Keratinocyte (primary cell): ENCODE measurements around the gene HTR2B. TPM values are rescaled to one million over a fixed set of nuclear protein-coding genes. Genes with fewer than 3 reads are reported as not detected.

Experiments used
- DNase-seq: peaks from one replicate; pipeline ENCODE4 v3.0.0-alpha.2; 2011; ENCODE audit warnings: low read depth, missing footprints, low spot score
- FAIRE-seq: peaks from 2 replicates; lab custom pipeline; 2011; peaks lifted over from hg19 to GRCh38; lab: Jason Lieb, UNC
- H2AFZ ChIP-seq: 2 replicates; pipeline ENCODE4 v1.6.0; 2012; ENCODE audit warnings: low read length, control low read depth, inconsistent platforms; ENCODE audit not compliant: control insufficient read depth
- H3K27ac ChIP-seq: 2 replicates; pipeline ENCODE4 v1.5.1; 2011; ENCODE audit warnings: low read length; ENCODE audit not compliant: control insufficient read depth, insufficient read depth
- H3K27me3 ChIP-seq: 3 replicates; pipeline ENCODE4 v1.6.0; 2011; ENCODE audit warnings: low read length; ENCODE audit not compliant: control insufficient read depth, insufficient read depth; ENCODE audit errors: extremely low read depth
- H3K36me3 ChIP-seq, 2 experiments: 2 replicates in 1 of 2; 3 replicates in 1 of 2; pipeline ENCODE4 v1.5.1; 2011; ENCODE audit warnings: low read length in 2 of 2, mild to moderate bottlenecking in 1 of 2; ENCODE audit not compliant: control insufficient read depth in 2 of 2, insufficient read depth in 2 of 2; ENCODE audit errors: extremely low read depth in 1 of 2
- H3K4me1 ChIP-seq: 3 replicates; pipeline ENCODE4 v1.5.1; 2011; ENCODE audit warnings: low read length; ENCODE audit not compliant: control insufficient read depth, insufficient read depth; ENCODE audit errors: extremely low read depth
- H3K4me2 ChIP-seq: 3 replicates; pipeline ENCODE4 v1.6.0; 2011; ENCODE audit warnings: low read depth, low read length; ENCODE audit not compliant: control insufficient read depth, insufficient read depth; ENCODE audit errors: extremely low read depth
- H3K4me3 ChIP-seq, 3 experiments: fragments of 200-600 bp in 1 of 3; sonication (generic) in 1 of 3; 2 replicates in 2 of 3; 3 replicates in 1 of 3; pipeline ENCODE4 v1.5.1; 2011 to 2016; ENCODE audit warnings: low read length in 3 of 3, mild to moderate bottlenecking in 3 of 3, control low read depth in 2 of 3, inconsistent platforms in 1 of 3, low read depth in 1 of 3, mixed read lengths in 1 of 3, mixed run types in 1 of 3, moderate library complexity in 1 of 3; ENCODE audit not compliant: control insufficient read depth in 2 of 3, insufficient read depth in 2 of 3; ENCODE audit errors: extremely low read depth in 1 of 3
- H3K79me2 ChIP-seq: 2 replicates; pipeline ENCODE4 v1.6.0; 2012; ENCODE audit warnings: low read length; ENCODE audit not compliant: control insufficient read depth, insufficient read depth
- H3K9ac ChIP-seq: 3 replicates; pipeline ENCODE4 v1.6.0; 2011; ENCODE audit warnings: low read length; ENCODE audit not compliant: control insufficient read depth, insufficient read depth; ENCODE audit errors: extremely low read depth
- H3K9me1 ChIP-seq: 3 replicates; pipeline ENCODE4 v1.6.0; 2011; ENCODE audit warnings: low read length; ENCODE audit not compliant: control insufficient read depth, insufficient read depth; ENCODE audit errors: extremely low read depth
- H3K9me3 ChIP-seq: 2 replicates; pipeline ENCODE4 v1.5.1; 2012; ENCODE audit warnings: low read depth, low read length; ENCODE audit not compliant: control insufficient read depth
- H4K20me1 ChIP-seq: 3 replicates; pipeline ENCODE4 v1.6.0; 2011; ENCODE audit warnings: low read length; ENCODE audit not compliant: control insufficient read depth, insufficient read depth; ENCODE audit errors: extremely low read depth
- CTCF ChIP-seq, 3 experiments: IDR thresholded peaks in 1 of 3; conservative IDR thresholded peaks in 1 of 3; optimal IDR thresholded peaks in 1 of 3; 2 replicates in 2 of 3; 3 replicates in 1 of 3; pipeline versions ENCODE3 to v1.5.1; 2011; ENCODE audit warnings: low read length in 3 of 3, mild to moderate bottlenecking in 3 of 3, moderate library complexity in 2 of 3, control low read depth in 1 of 3, inconsistent platforms in 1 of 3; ENCODE audit not compliant: insufficient read depth in 2 of 3; ENCODE audit errors: extremely low read depth in 1 of 3
- EZH2 ChIP-seq: IDR thresholded peaks from one replicate; pipeline ENCODE4 v1.6.1; 2012; ENCODE audit warnings: inconsistent platforms, mild to moderate bottlenecking, low read length, moderate library complexity
- dilution Hi-C: fragments of 300-500 bp; cut with MboI; formaldehyde crosslinking; loops from one replicate; pipeline ENCODE4 v1.7.0; 2020; ENCODE audit warnings: low sequenced_read_pairs; ENCODE audit not compliant: extremely low pct_ligation_motif_present
- polyA plus RNA-seq, 5 experiments: library from polyadenylated mRNA; depleted of rRNA in 3 of 5; stranded (reverse) in 3 of 5; stranded (forward) in 1 of 5; unstranded in 1 of 5; fragments of >200 nt; gene quantifications; 1 replicate in 1 of 5; 2 replicates in 3 of 5; 3 replicates in 1 of 5; pipeline versions ENCODE4 v1.2.1 to v1.2.3, GENCODE V29; 2011 to 2012; ENCODE audit warnings: missing spikeins in 2 of 5, low read depth in 1 of 5, low replicate concordance in 1 of 5

HTR2B gene
- polyA plus RNA-seq, 1 donor (not counting 4 experiments of a cell fraction or from before 2014, with no cell fraction given): not detected

- H4K20me1 ChIP-seq: no peaks in the 10 kb centered on the region
- H3K4me3 ChIP-seq: no peak overlapping the region
- H3K79me2 ChIP-seq: no peaks in the 10 kb centered on the region
- dilution Hi-C loops: no loop called here
- H3K9me1 ChIP-seq: no peaks in the 10 kb centered on the region
- DNase-seq (no peak), FAIRE-seq (peak; percentile 79)
- H3K27me3 ChIP-seq: no peaks in the 10 kb centered on the region
- peak overlapping the region; percentile 28 for H3K4me2 ChIP-seq
- no peaks in the 10 kb centered on the region for H3K36me3 ChIP-seq
- H3K27ac ChIP-seq: no peak overlapping the region
- H3K9me3 ChIP-seq: no peaks in the 10 kb centered on the region
- H3K4me1 ChIP-seq: peaks cover 7% of the 10 kb centered on the region
- TF ChIP-seq CTCF (optimal IDR thresholded peaks at IDR 0.05 in 1 of 3, IDR thresholded peaks at IDR 0.05 in 1 of 3, conservative IDR thresholded peaks at IDR 0.05 in 1 of 3; ENCODE audit: extremely low read depth in 1 of 3, insufficient read depth in 2 of 3, low read length in 3 of 3) (no peak), EZH2 (no peak)
- H2AFZ ChIP-seq: no peak overlapping the region
- no peak overlapping the region for H3K9ac ChIP-seq
These were observed 1.4 kb downstream of the HTR2B start for GRCh38 chr2:231123362-231123898.

- H4K20me1 ChIP-seq: no peaks in the 10 kb centered on the region
- H3K9me1 ChIP-seq: no peaks in the 10 kb centered on the region
- dilution Hi-C loops: no loop called here
- peaks cover 0 to 1% of the 10 kb centered on the region in 2 experiments for H3K36me3 ChIP-seq
- H3K4me2 ChIP-seq: no peak overlapping the region
- TF ChIP-seq EZH2: no peak
- TF ChIP-seq CTCF (optimal IDR thresholded peaks at IDR 0.05 in 1 of 3, IDR thresholded peaks at IDR 0.05 in 1 of 3, conservative IDR thresholded peaks at IDR 0.05 in 1 of 3; ENCODE audit: extremely low read depth in 1 of 3, insufficient read depth in 2 of 3, low read length in 3 of 3): no peak
- no peak overlapping the region for H3K27ac ChIP-seq
- no peaks in the 10 kb centered on the region for H3K9me3 ChIP-seq
- H3K9ac ChIP-seq: no peak overlapping the region
- no peak overlapping the region for H3K4me3 ChIP-seq
- no peak for FAIRE-seq
- H3K79me2 ChIP-seq: no peaks in the 10 kb centered on the region
- H2AFZ ChIP-seq: no peak overlapping the region
- DNase-seq: no peak
- peaks cover 5% of the 10 kb centered on the region for H3K4me1 ChIP-seq
- no peaks in the 10 kb centered on the region for H3K27me3 ChIP-seq
These were observed 6.3 kb downstream of the HTR2B start for GRCh38 chr2:231118614-231118942.
